ENCODE results near the gene CADM3. TPM values are rescaled to one million over a fixed set of nuclear protein-coding genes. Genes with fewer than 3 reads are reported as not detected.
A peak's percentile ranks its signal among the peaks of the same experiment; 100 is the strongest.

CADM3 gene
- polyA plus RNA-seq, 6 donors from 2014 or later = not detected

GRCh38 chr1:159181328-159182024 is 10.1 kb downstream of the CADM3 start:
- H3K4me1 Mint-ChIP-seq = peaks cover 0 to 20% (median 2%) of the 10 kb centered on the region in 3 donors
- H3K27me3 Mint-ChIP-seq = peaks cover 33 to 60% (median 60%) of the 10 kb centered on the region in 3 donors
- H3K4me3 Mint-ChIP-seq = no peak overlapping the region
- H3K36me3 Mint-ChIP-seq = peaks cover 0 to 23% of the 10 kb centered on the region in 2 donors
- no peak overlapping the region for H3K27ac Mint-ChIP-seq
- no peaks in the 10 kb centered on the region for H3K9me3 Mint-ChIP-seq
- no peak for DNase-seq
- ATAC-seq (ENCODE audit: low read depth in 2 of 2) = no peak

DNA sequence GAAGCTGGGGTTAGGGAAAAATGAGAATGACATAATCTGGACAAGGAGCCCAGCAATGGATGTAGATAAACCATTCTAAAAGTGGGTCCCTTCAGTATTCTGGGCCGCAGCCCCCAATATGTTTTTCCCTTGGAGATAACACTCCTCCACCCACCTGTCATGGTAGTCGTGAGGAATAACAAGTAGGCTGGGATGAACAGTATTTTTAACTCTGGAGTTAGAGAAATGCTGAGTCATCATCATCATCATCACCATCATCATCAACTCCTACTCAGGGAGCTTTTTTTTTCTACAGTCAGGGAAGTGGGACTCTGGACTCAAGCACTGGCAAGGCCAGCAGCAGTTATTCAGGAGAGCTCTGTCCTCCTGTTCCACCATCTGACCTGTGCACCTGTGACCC is 12.8 kb downstream of the CADM3 start:
- no peak overlapping the region for H3K27ac Mint-ChIP-seq
- H3K9me3 Mint-ChIP-seq = no peaks in the 10 kb centered on the region
- peak overlapping the region in 1 of 8 donors; percentile 23 for H3K4me3 Mint-ChIP-seq
- peaks cover 19 to 62% (median 52%) of the 10 kb centered on the region in 3 donors for H3K27me3 Mint-ChIP-seq
- peaks cover 20 to 40% (median 29%) of the 10 kb centered on the region in 3 donors for H3K4me1 Mint-ChIP-seq
- DNase-seq (no peak), ATAC-seq (ENCODE audit: low read depth in 2 of 2) (no peak)
- peaks cover 0 to 16% of the 10 kb centered on the region in 2 donors for H3K36me3 Mint-ChIP-seq

- Mint-ChIP-seq H3K9me3 (no peaks in the 10 kb centered on the region), H3K27ac (no peak overlapping the region), H3K4me3 (peak overlapping the region in 2 of 8 donors; percentile 22 to 25), H3K4me1 (peaks cover 27 to 44% (median 36%) of the 10 kb centered on the region in 3 donors), H3K36me3 (peaks cover 0 to 16% of the 10 kb centered on the region in 2 donors), H3K27me3 (peaks cover 18 to 59% (median 50%) of the 10 kb centered on the region in 3 donors)
- ATAC-seq (ENCODE audit: low read depth in 2 of 2) = no peak
- DNase-seq = no peak
Observed at GRCh38 chr1:159185121-159185520, 13.7 kb downstream of the CADM3 start.

DNA sequence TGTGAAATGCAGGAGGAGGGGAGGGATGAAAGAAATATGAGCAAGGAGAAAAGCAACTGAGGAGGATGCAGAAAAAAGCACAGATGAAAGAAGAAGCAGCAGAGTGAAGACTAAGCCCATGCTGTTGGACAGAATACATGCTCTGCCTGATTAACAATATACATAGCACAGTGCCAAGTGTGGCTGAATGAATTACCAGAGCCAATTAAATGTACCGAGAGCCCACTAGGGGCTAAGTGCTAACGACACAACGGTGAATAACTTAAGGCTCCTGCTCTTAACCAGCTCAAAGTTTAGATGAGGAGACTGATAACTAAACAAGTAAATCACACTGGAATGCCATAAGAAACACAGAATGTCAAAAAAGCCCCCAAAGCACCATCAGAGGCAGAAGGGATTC is 15.6 kb downstream of the CADM3 start:
- Mint-ChIP-seq H3K36me3 (peaks cover 0 to 11% of the 10 kb centered on the region in 2 donors), H3K4me1 (peaks cover 27 to 39% (median 36%) of the 10 kb centered on the region in 3 donors), H3K27ac (peak overlapping the region in 2 of 6 donors; percentile 12 to 90), H3K4me3 (peak overlapping the region in 6 of 8 donors; percentile 85 to 95 (median 92)), H3K27me3 (peaks cover 16 to 49% (median 46%) of the 10 kb centered on the region in 3 donors), H3K9me3 (no peaks in the 10 kb centered on the region)
- no peak for DNase-seq
- no peak for ATAC-seq (ENCODE audit: low read depth in 2 of 2)

GRCh38 chr1:159187647-159188374 is 16.4 kb downstream of the CADM3 start:
- peak overlapping the region; percentile 85 to 97 (median 92) for H3K4me3 Mint-ChIP-seq
- peaks cover 19 to 48% (median 47%) of the 10 kb centered on the region in 3 donors for H3K27me3 Mint-ChIP-seq
- H3K27ac Mint-ChIP-seq = peak overlapping the region in 5 of 6 donors; percentile 73 to 97 (median 90)

DNA sequence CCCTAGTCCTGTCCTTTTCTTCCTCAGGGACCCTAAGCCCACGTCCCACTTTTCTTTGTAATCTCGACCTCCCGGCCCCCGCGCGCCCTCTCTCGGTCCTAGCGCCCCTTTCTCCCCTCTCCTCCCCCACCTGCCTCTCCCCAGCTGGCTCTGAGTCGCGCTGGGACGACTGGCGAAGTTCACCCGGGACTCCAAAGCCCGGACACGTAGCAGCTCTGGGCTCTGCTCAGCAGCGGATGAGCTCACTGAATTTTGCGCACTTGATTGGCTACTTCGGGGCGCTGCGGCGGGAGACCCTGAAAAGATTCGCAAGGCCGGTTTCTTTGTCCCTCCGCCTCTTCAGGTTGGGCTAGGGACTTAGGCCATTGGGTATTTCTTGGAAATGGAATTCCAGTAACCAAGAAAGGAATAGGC is 17.0 kb downstream of the CADM3 start:
- peak; percentile 60 for DNase-seq
- peak overlapping the region; percentile 85 to 97 (median 92) for H3K4me3 Mint-ChIP-seq
- H3K36me3 Mint-ChIP-seq = peaks cover 0 to 2% of the 10 kb centered on the region in 2 donors
- peaks cover 19 to 48% (median 47%) of the 10 kb centered on the region in 3 donors for H3K27me3 Mint-ChIP-seq
- ATAC-seq (ENCODE audit: low read depth in 2 of 2) = peak; percentile 98 to 99
- peaks cover 27 to 36% (median 33%) of the 10 kb centered on the region in 3 donors for H3K4me1 Mint-ChIP-seq
- peak overlapping the region; percentile 87 to 97 (median 90) for H3K27ac Mint-ChIP-seq
- H3K9me3 Mint-ChIP-seq = no peaks in the 10 kb centered on the region

More at GRCh38 chr1:159187647-159188374, 16.4 kb downstream of the CADM3 start:
- Mint-ChIP-seq H3K9me3 (no peaks in the 10 kb centered on the region), H3K4me1 (peaks cover 27 to 37% (median 36%) of the 10 kb centered on the region in 3 donors), H3K36me3 (peaks cover 0 to 8% of the 10 kb centered on the region in 2 donors)
- peak in 1 of 2 donors; percentile 14 for ATAC-seq (ENCODE audit: low read depth in 2 of 2)
- DNase-seq = no peak

GRCh38 chr1:159190441-159190840 is 19.0 kb downstream of the CADM3 start:
- no peak overlapping the region for H3K4me3 Mint-ChIP-seq
- H3K27me3 Mint-ChIP-seq = peaks cover 18 to 53% (median 45%) of the 10 kb centered on the region in 3 donors
- DNase-seq (no peak), ATAC-seq (ENCODE audit: low read depth in 2 of 2) (no peak)
- H3K36me3 Mint-ChIP-seq = no peaks in the 10 kb centered on the region
- H3K4me1 Mint-ChIP-seq = peaks cover 27 to 36% (median 32%) of the 10 kb centered on the region in 3 donors
- no peak overlapping the region for H3K27ac Mint-ChIP-seq
- H3K9me3 Mint-ChIP-seq = no peaks in the 10 kb centered on the region

DNA sequence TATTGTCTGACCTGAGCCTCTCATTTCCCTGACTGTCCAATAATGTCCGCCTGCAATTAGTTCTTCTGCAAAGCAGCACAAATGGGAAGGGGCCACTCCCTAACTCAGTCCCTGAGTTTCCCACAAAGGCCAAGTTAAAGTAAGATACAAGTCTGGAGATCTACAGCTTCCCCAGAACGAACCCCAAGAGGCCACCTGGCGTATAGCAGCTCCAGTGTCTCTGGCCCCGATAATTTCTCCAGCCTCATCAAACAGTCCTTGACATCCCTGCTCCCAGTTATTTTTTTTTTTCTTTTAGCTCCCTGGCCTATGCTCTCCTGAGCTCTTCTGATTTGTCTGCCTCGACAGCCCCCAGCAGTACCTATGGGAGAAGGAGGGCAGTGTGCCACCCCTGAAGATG is 25.1 kb downstream of the CADM3 start:
- Mint-ChIP-seq H3K36me3 (peaks cover 0 to 16% of the 10 kb centered on the region in 2 donors), H3K27ac (peak overlapping the region in 1 of 6 donors; percentile 13), H3K9me3 (no peaks in the 10 kb centered on the region), H3K27me3 (peaks cover 35 to 57% (median 56%) of the 10 kb centered on the region in 3 donors), H3K4me1 (peaks cover 0 to 5% (median 0%) of the 10 kb centered on the region in 3 donors), H3K4me3 (no peak overlapping the region)
- no peak for DNase-seq
- no peak for ATAC-seq (ENCODE audit: low read depth in 2 of 2)

DNA sequence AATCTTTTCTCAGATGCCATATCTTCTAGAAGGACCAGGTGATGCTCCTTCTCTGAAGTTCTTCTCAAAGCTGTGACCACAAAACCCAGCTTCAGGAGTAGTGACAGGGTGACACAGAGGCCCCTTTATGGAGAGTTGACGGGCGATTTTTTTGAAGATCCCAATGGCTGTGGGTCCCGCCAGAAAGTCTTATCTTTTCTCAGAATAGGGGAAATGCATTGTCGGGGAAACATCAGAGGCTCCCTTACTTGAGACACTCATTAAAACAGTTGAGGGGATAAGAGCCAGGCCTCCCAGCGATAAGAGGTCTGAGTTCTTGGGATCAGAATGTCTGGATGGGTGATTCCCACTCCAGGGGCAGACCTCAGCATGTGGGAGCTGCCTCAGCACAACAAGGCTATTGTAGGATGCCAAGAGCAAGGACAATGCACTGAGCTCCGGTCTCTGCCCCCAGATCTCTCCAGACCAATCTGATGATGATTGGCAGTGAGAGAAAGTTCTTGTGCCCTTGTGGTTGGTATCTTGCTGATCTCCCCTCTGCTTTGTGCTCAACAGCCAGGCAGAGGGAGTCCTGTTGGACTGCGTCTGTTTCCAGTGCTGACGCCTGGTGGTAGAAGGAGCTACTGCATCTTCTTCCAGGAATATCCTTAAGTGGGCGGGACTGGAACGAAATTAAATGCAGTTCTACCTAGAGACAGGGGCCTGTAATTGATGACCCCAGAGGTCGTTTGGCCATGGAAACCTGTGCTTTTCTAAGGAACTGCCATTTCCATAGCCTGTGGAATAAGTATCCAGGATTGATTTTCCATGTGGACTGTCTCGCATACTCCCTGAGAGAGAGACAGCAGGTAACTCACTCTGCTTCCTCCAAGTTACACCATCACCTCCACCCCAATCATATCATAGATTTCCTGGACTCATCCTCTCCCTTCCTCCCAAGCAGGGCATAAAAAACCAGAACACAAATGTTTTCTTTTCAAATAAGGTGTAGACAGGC is 26.4 kb downstream of the CADM3 start:
- Mint-ChIP-seq H3K36me3 (peaks cover 0 to 16% of the 10 kb centered on the region in 2 donors), H3K27me3 (peaks cover 39 to 66% (median 60%) of the 10 kb centered on the region in 3 donors), H3K27ac (peak overlapping the region in 1 of 6 donors; percentile 73), H3K4me1 (peaks cover 0 to 5% (median 0%) of the 10 kb centered on the region in 3 donors), H3K4me3 (no peak overlapping the region), H3K9me3 (no peaks in the 10 kb centered on the region)
- ATAC-seq (ENCODE audit: low read depth in 2 of 2) (peak; percentile 66 to 80), DNase-seq (peak; percentile 28)

DNA sequence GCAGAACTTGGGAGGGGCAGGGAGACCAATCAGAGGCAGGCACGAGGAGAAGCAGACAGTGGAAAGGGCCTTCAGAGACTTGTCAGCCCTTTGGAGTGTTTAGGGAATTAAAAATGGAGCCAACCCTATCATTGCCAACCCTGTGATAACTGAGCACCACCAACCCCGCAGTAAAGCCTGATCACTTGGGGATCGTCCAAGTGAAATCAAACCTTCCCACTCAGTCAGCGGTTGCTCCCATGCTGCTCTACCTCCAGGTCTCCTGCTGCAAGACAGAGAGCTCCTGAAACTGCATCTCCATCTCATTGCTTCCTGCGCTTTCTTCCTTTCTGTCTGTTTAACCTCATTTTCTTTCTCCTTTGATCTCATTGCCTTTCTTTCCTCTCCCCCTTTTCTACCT is 28.5 kb downstream of the CADM3 start:
- ATAC-seq (ENCODE audit: low read depth in 2 of 2) (no peak), DNase-seq (no peak)
- H3K9me3 Mint-ChIP-seq = no peaks in the 10 kb centered on the region
- H3K4me1 Mint-ChIP-seq = peaks cover 0 to 5% (median 0%) of the 10 kb centered on the region in 3 donors
- H3K27ac Mint-ChIP-seq = no peak overlapping the region
- H3K4me3 Mint-ChIP-seq = no peak overlapping the region
- H3K36me3 Mint-ChIP-seq = peaks cover 0 to 16% of the 10 kb centered on the region in 2 donors
- peaks cover 47 to 73% (median 71%) of the 10 kb centered on the region in 3 donors for H3K27me3 Mint-ChIP-seq

DNA sequence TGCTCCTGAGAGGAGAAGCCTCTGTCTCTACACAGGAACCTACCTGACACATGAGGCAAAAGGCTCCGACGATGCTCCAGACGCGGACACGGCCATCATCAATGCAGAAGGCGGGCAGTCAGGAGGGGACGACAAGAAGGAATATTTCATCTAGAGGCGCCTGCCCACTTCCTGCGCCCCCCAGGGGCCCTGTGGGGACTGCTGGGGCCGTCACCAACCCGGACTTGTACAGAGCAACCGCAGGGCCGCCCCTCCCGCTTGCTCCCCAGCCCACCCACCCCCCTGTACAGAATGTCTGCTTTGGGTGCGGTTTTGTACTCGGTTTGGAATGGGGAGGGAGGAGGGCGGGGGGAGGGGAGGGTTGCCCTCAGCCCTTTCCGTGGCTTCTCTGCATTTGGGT is 29.4 kb downstream of the CADM3 start:
- H3K27ac Mint-ChIP-seq = no peak overlapping the region
- DNase-seq = no peak
- H3K9me3 Mint-ChIP-seq = no peaks in the 10 kb centered on the region
- peaks cover 0 to 16% of the 10 kb centered on the region in 2 donors for H3K36me3 Mint-ChIP-seq
- peaks cover 0 to 5% (median 0%) of the 10 kb centered on the region in 3 donors for H3K4me1 Mint-ChIP-seq
- H3K27me3 Mint-ChIP-seq = peaks cover 44 to 81% (median 80%) of the 10 kb centered on the region in 3 donors
- no peak overlapping the region for H3K4me3 Mint-ChIP-seq
- ATAC-seq (ENCODE audit: low read depth in 2 of 2) = no peak

- Mint-ChIP-seq H3K27ac (no peak overlapping the region), H3K9me3 (no peaks in the 10 kb centered on the region), H3K27me3 (peaks cover 48 to 84% (median 84%) of the 10 kb centered on the region in 3 donors), H3K4me1 (peaks cover 0 to 5% (median 0%) of the 10 kb centered on the region in 3 donors), H3K36me3 (peaks cover 0 to 13% of the 10 kb centered on the region in 2 donors), H3K4me3 (no peak overlapping the region)
- DNase-seq (no peak), ATAC-seq (ENCODE audit: low read depth in 2 of 2) (no peak)
Observed at GRCh38 chr1:159201642-159202041, 30.2 kb downstream of the CADM3 start.
